Measurements from ENCODE around the gene LRFN2.

Gene LRFN2

GRCh38 chr6:40610229-40610628, 23.1 kb upstream of the LRFN2 start:
- no peak for TF ChIP-seq CTCF (IDR thresholded peaks at IDR 0.05; ENCODE audit: extremely low read depth, missing control alignments)
- DNase-seq (ENCODE audit: low spot score), result no peak

GRCh38 chr6:40606981-40607380, 19.8 kb upstream of the LRFN2 start:
- no peak for DNase-seq (ENCODE audit: low spot score)
- TF ChIP-seq CTCF (IDR thresholded peaks at IDR 0.05; ENCODE audit: extremely low read depth, missing control alignments), result no peak

GRCh38 chr6:40606526-40606925, 19.4 kb upstream of the LRFN2 start:
- TF ChIP-seq CTCF (IDR thresholded peaks at IDR 0.05; ENCODE audit: extremely low read depth, missing control alignments), result no peak
- DNase-seq (ENCODE audit: low spot score), result no peak

GRCh38 chr6:40604082-40604481, 16.9 kb upstream of the LRFN2 start:
- DNase-seq (ENCODE audit: low spot score), result no peak
- TF ChIP-seq CTCF (IDR thresholded peaks at IDR 0.05; ENCODE audit: extremely low read depth, missing control alignments), result no peak

- TF ChIP-seq CTCF (IDR thresholded peaks at IDR 0.05; ENCODE audit: extremely low read depth, missing control alignments), result no peak
- no peak for DNase-seq (ENCODE audit: low spot score)
These were observed 12.4 kb upstream of the LRFN2 start for GRCh38 chr6:40599555-40599954.

GRCh38 chr6:40598516-40598915, 11.4 kb upstream of the LRFN2 start:
- no peak for DNase-seq (ENCODE audit: low spot score)
- no peak for TF ChIP-seq CTCF (IDR thresholded peaks at IDR 0.05; ENCODE audit: extremely low read depth, missing control alignments)

- no peak for DNase-seq (ENCODE audit: low spot score)
- TF ChIP-seq CTCF (IDR thresholded peaks at IDR 0.05; ENCODE audit: extremely low read depth, missing control alignments), result no peak
These were observed 10.1 kb upstream of the LRFN2 start for GRCh38 chr6:40597301-40597700.

All from GM20000 (cell line).